Progenitor cell of endocrine pancreas (in vitro differentiated cells): ENCODE data around the gene NMNAT3. TPM values are rescaled to one million over a fixed set of nuclear protein-coding genes. Genes with fewer than 3 reads are reported as not detected.

Source experiments
- DNase-seq: peaks from one replicate; pipeline ENCODE4 v3.0.0; 2021; ENCODE audit warnings: low spot score; ENCODE audit not compliant: unreplicated experiment
- H3K27ac Mint-ChIP-seq: 2 replicates; pipeline ENCODE4 v1.8.0; 2021; ENCODE audit warnings: mild to moderate bottlenecking, moderate library complexity, mixed read lengths
- H3K27me3 Mint-ChIP-seq: 2 replicates; pipeline ENCODE4 v1.8.0; 2021; ENCODE audit warnings: mixed read lengths
- H3K36me3 Mint-ChIP-seq: 2 replicates; pipeline ENCODE4 v1.8.0; 2022; ENCODE audit warnings: mixed read lengths; ENCODE audit not compliant: insufficient read depth
- H3K4me1 Mint-ChIP-seq: 2 replicates; pipeline ENCODE4 v1.8.0; 2021; ENCODE audit warnings: low read depth, mixed read lengths
- H3K4me3 Mint-ChIP-seq: 2 replicates; pipeline ENCODE4 v1.8.0; 2021; ENCODE audit warnings: low read depth, mild to moderate bottlenecking, moderate library complexity, mixed read lengths
- H3K9me3 Mint-ChIP-seq: 2 replicates; pipeline ENCODE4 v1.8.0; 2021; ENCODE audit warnings: low read depth, mixed read lengths
- CTCF ChIP-seq: fragments of 200-600 bp; sonication (generic); IDR thresholded peaks from one replicate; pipeline ENCODE4 v1.5.0; 2021; ENCODE audit warnings: antibody characterized with exemption, mild to moderate bottlenecking; ENCODE audit not compliant: unreplicated experiment
- total RNA-seq: library from RNA; stranded (reverse); gene quantifications from 2 replicates; pipeline ENCODE4 v1.2.1, GENCODE V29; 2021

Gene NMNAT3
- total RNA-seq, 1 donor from 2014 or later, result 3.5 TPM

GRCh38 chr3:139538733-139539132 lies 139.0 kb downstream of the NMNAT3 start:
- Mint-ChIP-seq H3K4me3 (peak overlapping the region; percentile 95), H3K27me3 (no peaks in the 10 kb centered on the region), H3K9me3 (no peaks in the 10 kb centered on the region), H3K36me3 (peaks cover 14% of the 10 kb centered on the region), H3K27ac (peak overlapping the region; percentile 99), H3K4me1 (peaks cover 73% of the 10 kb centered on the region)
- TF ChIP-seq CTCF, result no peak
- no peak for DNase-seq

- peak overlapping the region; percentile 95 for H3K4me3 Mint-ChIP-seq
- peak overlapping the region; percentile 99 for H3K27ac Mint-ChIP-seq
- no peak for TF ChIP-seq CTCF
- no peaks in the 10 kb centered on the region for H3K27me3 Mint-ChIP-seq
- no peaks in the 10 kb centered on the region for H3K9me3 Mint-ChIP-seq
- DNase-seq, result no peak
- peaks cover 14% of the 10 kb centered on the region for H3K36me3 Mint-ChIP-seq
- H3K4me1 Mint-ChIP-seq, result peaks cover 81% of the 10 kb centered on the region
These were observed 139.8 kb downstream of the NMNAT3 start for GRCh38 chr3:139537795-139538621.

GRCh38 chr3:139537361-139537760 lies 140.4 kb downstream of the NMNAT3 start:
- DNase-seq, result no peak
- no peak for TF ChIP-seq CTCF
- H3K4me1 Mint-ChIP-seq, result peaks cover 84% of the 10 kb centered on the region
- no peaks in the 10 kb centered on the region for H3K9me3 Mint-ChIP-seq
- no peak overlapping the region for H3K27ac Mint-ChIP-seq
- peak overlapping the region; percentile 95 for H3K4me3 Mint-ChIP-seq
- H3K36me3 Mint-ChIP-seq, result peaks cover 14% of the 10 kb centered on the region
- no peaks in the 10 kb centered on the region for H3K27me3 Mint-ChIP-seq

GRCh38 chr3:139534992-139535879 lies 142.5 kb downstream of the NMNAT3 start:
- no peaks in the 10 kb centered on the region for H3K27me3 Mint-ChIP-seq
- DNase-seq, result no peak
- peak overlapping the region; percentile 48 for H3K4me3 Mint-ChIP-seq
- H3K9me3 Mint-ChIP-seq, result no peaks in the 10 kb centered on the region
- H3K36me3 Mint-ChIP-seq, result peaks cover 15% of the 10 kb centered on the region
- TF ChIP-seq CTCF, result no peak
- H3K27ac Mint-ChIP-seq, result peak overlapping the region; percentile 95
- peaks cover 76% of the 10 kb centered on the region for H3K4me1 Mint-ChIP-seq

- Mint-ChIP-seq H3K9me3 (no peaks in the 10 kb centered on the region), H3K27ac (peak overlapping the region; percentile 95), H3K4me3 (peak overlapping the region; percentile 48), H3K4me1 (peaks cover 81% of the 10 kb centered on the region), H3K36me3 (peaks cover 21% of the 10 kb centered on the region), H3K27me3 (no peaks in the 10 kb centered on the region)
- DNase-seq, result no peak
- TF ChIP-seq CTCF, result no peak
These were observed 143.3 kb downstream of the NMNAT3 start for GRCh38 chr3:139534455-139534812.
